HepG2 (cell line): ENCODE results near the gene PDSS2. TPM values are rescaled to one million over a fixed set of nuclear protein-coding genes. Genes with fewer than 3 reads are reported as not detected.

Experiments used
- CBX2 ChIP-seq, 2 experiments: fragments of 200-600 bp in 1 of 2; sonication (generic); formaldehyde crosslinking in 1 of 2; IDR thresholded peaks; 2 replicates each; pipeline versions ENCODE4 v1.7.0 to v1.8.1; 2018 to 2022; ENCODE audit warnings: low read depth in 2 of 2, low read length in 1 of 2, mild to moderate bottlenecking in 1 of 2, missing genetic modification reagents in 1 of 2
- CHCHD3 ChIP-seq: sonication (generic); formaldehyde crosslinking; IDR thresholded peaks from 2 replicates; pipeline ENCODE4 v1.8.0; 2022; ENCODE audit warnings: mild to moderate bottlenecking, missing genetic modification reagents, moderate library complexity
- EHMT2 ChIP-seq: fragments of 200-600 bp; sonication (generic); IDR thresholded peaks from 2 replicates; pipeline ENCODE4 v1.7.0; 2017; ENCODE audit warnings: antibody characterized with exemption, low read depth, low read length, borderline replicate concordance
- RNF219 ChIP-seq: sonication (generic); formaldehyde crosslinking; IDR thresholded peaks from 2 replicates; pipeline ENCODE4 v1.5.0; 2020; ENCODE audit warnings: mild to moderate bottlenecking, missing genetic modification reagents
- TEAD2 ChIP-seq: sonication (generic); formaldehyde crosslinking; IDR thresholded peaks from 2 replicates; pipeline ENCODE4 v1.9.0; 2021; ENCODE audit warnings: missing genetic modification reagents
- U2AF1 ChIP-seq: fragments of 200-400 bp; formaldehyde crosslinking; optimal IDR thresholded peaks from 2 replicates; pipeline ENCODE3; 2017; ENCODE audit warnings: mild to moderate bottlenecking, low read depth, low read length
- ZNF121 ChIP-seq: sonication (generic); formaldehyde crosslinking; IDR thresholded peaks from 2 replicates; pipeline ENCODE4 v1.5.0; 2020; ENCODE audit warnings: mild to moderate bottlenecking, missing genetic modification reagents
- ZNF607 ChIP-seq: sonication (generic); formaldehyde crosslinking; IDR thresholded peaks from 2 replicates; pipeline ENCODE4 v1.5.1; 2020; ENCODE audit warnings: missing genetic modification reagents, mild to moderate bottlenecking, borderline replicate concordance
- ZNF879 ChIP-seq: sonication (generic); formaldehyde crosslinking; IDR thresholded peaks from 2 replicates; pipeline ENCODE4 v1.8.1; 2023; ENCODE audit warnings: missing genetic modification reagents
- polyA plus RNA-seq, 8 experiments: library from polyadenylated mRNA; depleted of rRNA in 3 of 8; stranded (reverse) in 7 of 8; unstranded in 1 of 8; fragments of >200 nt; fragmentation: Illumina TruSeq in 4 of 8; extraction: Trizol in 4 of 8; gene quantifications; 2 replicates each; pipeline versions ENCODE4 v1.2.1 to v1.2.3, GENCODE V29; 2011 to 2016; ENCODE audit warnings: low read depth in 4 of 8, missing spikeins in 1 of 8, mixed read lengths in 1 of 8; ENCODE audit not compliant: insufficient read depth in 1 of 8
- total RNA-seq, 5 experiments: library from RNA; depleted of rRNA; stranded (reverse); fragments of >200 nt; fragmentation: Illumina TruSeq; extraction: Trizol; gene quantifications; 2 replicates each; pipeline ENCODE4 v1.2.3, GENCODE V29; 2016; ENCODE audit warnings: low read depth in 1 of 5
- TF ChIP-seq, protein P1 (sequence below): sonication (generic); formaldehyde crosslinking; IDR thresholded peaks from 2 replicates; pipeline ENCODE4 v1.4.0; 2020; ENCODE audit warnings: missing genetic modification reagents
- TF ChIP-seq, protein P2 (sequence below): sonication (generic); formaldehyde crosslinking; IDR thresholded peaks from 2 replicates; pipeline ENCODE4 v1.5.0; 2020; ENCODE audit warnings: missing genetic modification reagents, mild to moderate bottlenecking, borderline replicate concordance
- TF ChIP-seq, protein P3 (sequence below): sonication (generic); formaldehyde crosslinking; IDR thresholded peaks from 2 replicates; pipeline ENCODE4 v1.4.0; 2020; ENCODE audit warnings: mild to moderate bottlenecking, missing genetic modification reagents, borderline replicate concordance
- TF ChIP-seq, protein P4 (sequence below): sonication (generic); formaldehyde crosslinking; IDR thresholded peaks from 2 replicates; pipeline ENCODE4 v1.5.1; 2020; ENCODE audit warnings: mild to moderate bottlenecking, moderate library complexity, missing genetic modification reagents

Gene PDSS2
- total and polyA plus RNA-seq, 2 of the 13 experiments (the other 11 are each of a cell fraction or from before 2014, with no cell fraction given) = 16.2 to 17.0 TPM

GRCh38 chr6:107459283-107460082 lies at the start of gene PDSS2 (continued):
- TF ChIP-seq, protein P1, sequence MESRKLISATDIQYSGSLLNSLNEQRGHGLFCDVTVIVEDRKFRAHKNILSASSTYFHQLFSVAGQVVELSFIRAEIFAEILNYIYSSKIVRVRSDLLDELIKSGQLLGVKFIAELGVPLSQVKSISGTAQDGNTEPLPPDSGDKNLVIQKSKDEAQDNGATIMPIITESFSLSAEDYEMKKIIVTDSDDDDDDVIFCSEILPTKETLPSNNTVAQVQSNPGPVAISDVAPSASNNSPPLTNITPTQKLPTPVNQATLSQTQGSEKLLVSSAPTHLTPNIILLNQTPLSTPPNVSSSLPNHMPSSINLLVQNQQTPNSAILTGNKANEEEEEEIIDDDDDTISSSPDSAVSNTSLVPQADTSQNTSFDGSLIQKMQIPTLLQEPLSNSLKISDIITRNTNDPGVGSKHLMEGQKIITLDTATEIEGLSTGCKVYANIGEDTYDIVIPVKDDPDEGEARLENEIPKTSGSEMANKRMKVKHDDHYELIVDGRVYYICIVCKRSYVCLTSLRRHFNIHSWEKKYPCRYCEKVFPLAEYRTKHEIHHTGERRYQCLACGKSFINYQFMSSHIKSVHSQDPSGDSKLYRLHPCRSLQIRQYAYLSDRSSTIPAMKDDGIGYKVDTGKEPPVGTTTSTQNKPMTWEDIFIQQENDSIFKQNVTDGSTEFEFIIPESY (CRISPR knock-in tag) = peak; percentile 7
- TF ChIP-seq ZNF121 (CRISPR knock-in tag) (peak; percentile 41), TEAD2 (no peak), CHCHD3 (CRISPR knock-in tag) (no peak), U2AF1 (peak; percentile 22), CBX2 (IDR thresholded peaks at IDR 0.05; ENCODE audit: low read depth, low read length) (no peak), CBX2 (CRISPR knock-in tag; IDR thresholded peaks at IDR 0.05; ENCODE audit: low read depth) (no peak), RNF219 (CRISPR knock-in tag) (no peak), ZNF607 (CRISPR knock-in tag) (peak; percentile 76; the same call in 1 of the 2 replicates), EHMT2 (no peak), ZNF879 (CRISPR knock-in tag) (0 out of 2 replicates have a peak, but pooled peaks have one; percentile 41)
- TF ChIP-seq, protein P2, sequence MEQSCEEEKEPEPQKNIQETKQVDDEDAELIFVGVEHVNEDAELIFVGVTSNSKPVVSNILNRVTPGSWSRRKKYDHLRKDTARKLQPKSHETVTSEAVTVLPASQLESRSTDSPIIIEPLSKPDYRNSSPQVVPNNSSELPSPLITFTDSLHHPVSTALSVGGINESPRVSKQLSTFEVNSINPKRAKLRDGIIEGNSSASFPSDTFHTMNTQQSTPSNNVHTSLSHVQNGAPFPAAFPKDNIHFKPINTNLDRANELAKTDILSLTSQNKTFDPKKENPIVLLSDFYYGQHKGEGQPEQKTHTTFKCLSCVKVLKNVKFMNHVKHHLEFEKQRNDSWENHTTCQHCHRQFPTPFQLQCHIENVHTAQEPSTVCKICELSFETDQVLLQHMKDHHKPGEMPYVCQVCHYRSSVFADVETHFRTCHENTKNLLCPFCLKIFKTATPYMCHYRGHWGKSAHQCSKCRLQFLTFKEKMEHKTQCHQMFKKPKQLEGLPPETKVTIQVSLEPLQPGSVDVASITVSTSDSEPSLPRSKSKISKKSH (CRISPR knock-in tag) = no peak; the same call in 1 of the 2 replicates
- TF ChIP-seq, protein P3, sequence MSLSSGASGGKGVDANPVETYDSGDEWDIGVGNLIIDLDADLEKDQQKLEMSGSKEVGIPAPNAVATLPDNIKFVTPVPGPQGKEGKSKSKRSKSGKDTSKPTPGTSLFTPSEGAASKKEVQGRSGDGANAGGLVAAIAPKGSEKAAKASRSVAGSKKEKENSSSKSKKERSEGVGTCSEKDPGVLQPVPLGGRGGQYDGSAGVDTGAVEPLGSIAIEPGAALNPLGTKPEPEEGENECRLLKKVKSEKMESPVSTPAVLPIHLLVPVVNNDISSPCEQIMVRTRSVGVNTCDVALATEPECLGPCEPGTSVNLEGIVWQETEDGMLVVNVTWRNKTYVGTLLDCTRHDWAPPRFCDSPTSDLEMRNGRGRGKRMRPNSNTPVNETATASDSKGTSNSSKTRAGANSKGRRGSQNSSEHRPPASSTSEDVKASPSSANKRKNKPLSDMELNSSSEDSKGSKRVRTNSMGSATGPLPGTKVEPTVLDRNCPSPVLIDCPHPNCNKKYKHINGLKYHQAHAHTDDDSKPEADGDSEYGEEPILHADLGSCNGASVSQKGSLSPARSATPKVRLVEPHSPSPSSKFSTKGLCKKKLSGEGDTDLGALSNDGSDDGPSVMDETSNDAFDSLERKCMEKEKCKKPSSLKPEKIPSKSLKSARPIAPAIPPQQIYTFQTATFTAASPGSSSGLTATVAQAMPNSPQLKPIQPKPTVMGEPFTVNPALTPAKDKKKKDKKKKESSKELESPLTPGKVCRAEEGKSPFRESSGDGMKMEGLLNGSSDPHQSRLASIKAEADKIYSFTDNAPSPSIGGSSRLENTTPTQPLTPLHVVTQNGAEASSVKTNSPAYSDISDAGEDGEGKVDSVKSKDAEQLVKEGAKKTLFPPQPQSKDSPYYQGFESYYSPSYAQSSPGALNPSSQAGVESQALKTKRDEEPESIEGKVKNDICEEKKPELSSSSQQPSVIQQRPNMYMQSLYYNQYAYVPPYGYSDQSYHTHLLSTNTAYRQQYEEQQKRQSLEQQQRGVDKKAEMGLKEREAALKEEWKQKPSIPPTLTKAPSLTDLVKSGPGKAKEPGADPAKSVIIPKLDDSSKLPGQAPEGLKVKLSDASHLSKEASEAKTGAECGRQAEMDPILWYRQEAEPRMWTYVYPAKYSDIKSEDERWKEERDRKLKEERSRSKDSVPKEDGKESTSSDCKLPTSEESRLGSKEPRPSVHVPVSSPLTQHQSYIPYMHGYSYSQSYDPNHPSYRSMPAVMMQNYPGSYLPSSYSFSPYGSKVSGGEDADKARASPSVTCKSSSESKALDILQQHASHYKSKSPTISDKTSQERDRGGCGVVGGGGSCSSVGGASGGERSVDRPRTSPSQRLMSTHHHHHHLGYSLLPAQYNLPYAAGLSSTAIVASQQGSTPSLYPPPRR (CRISPR knock-in tag) = 0 out of 2 replicates have a peak, but pooled peaks have one; percentile 58
- TF ChIP-seq, protein P4, sequence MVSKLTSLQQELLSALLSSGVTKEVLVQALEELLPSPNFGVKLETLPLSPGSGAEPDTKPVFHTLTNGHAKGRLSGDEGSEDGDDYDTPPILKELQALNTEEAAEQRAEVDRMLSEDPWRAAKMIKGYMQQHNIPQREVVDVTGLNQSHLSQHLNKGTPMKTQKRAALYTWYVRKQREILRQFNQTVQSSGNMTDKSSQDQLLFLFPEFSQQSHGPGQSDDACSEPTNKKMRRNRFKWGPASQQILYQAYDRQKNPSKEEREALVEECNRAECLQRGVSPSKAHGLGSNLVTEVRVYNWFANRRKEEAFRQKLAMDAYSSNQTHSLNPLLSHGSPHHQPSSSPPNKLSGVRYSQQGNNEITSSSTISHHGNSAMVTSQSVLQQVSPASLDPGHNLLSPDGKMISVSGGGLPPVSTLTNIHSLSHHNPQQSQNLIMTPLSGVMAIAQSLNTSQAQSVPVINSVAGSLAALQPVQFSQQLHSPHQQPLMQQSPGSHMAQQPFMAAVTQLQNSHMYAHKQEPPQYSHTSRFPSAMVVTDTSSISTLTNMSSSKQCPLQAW (CRISPR knock-in tag) = peak; percentile 83; the same call in 1 of the 2 replicates
